ENCODE data around the gene GUK1.

GUK1 gene

DNA sequence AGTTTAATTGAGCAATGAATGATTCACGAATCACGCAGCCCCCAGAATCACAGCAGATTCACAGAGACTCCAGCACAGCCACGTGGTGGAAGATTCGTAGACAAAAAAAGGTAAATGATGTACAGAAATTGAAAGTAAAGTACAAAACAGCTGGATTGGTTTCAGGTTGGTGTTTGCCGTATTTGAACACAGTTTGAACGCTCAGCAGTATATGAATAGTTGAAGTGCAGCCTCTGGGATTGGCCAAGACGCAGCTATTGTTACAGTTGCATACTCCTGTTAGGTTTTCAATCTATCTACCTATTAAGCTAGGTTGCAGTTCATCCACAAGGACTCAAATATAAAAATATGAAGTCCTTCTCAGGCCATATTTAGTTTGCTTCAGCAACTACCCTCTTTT, 27.9 kb upstream of the GUK1 start:
- no peak overlapping the region for H3K4me3 ChIP-seq (ENCODE audit: low read depth, low read length)
- no peak for DNase-seq (ENCODE audit: low read depth)
- TF ChIP-seq MYC (IDR thresholded peaks at IDR 0.05; ENCODE audit: low read depth, low read length) = no peak

DNA sequence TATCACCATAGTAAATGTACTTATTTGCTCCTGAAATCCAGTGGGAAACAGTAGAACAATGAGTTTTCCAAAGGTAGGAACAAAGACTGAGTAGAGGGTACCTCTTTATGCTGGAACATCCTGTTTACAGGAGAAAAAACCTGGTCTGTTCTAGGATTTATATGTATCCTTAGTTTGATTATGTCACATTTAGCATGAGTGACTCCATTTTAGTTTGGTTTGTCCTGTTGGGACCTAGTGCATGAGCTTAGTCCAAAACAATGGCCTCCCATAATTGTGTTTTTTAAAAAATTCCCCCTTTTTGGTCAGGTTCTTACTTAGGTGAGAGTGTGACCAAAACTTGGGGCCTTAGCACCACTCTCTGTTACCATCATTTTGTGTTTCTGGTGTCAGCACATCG, 27.5 kb upstream of the GUK1 start:
- no peak for DNase-seq (ENCODE audit: low read depth)
- H3K4me3 ChIP-seq (ENCODE audit: low read depth, low read length) = no peak overlapping the region
- no peak for TF ChIP-seq POLR2A (IDR thresholded peaks at IDR 0.05; ENCODE audit: extremely low read depth, insufficient read length)
- TF ChIP-seq, protein P1, sequence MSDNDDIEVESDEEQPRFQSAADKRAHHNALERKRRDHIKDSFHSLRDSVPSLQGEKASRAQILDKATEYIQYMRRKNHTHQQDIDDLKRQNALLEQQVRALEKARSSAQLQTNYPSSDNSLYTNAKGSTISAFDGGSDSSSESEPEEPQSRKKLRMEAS (IDR thresholded peaks at IDR 0.05; ENCODE audit: low read depth, low read length) = no peak
- TF ChIP-seq, protein P2, sequence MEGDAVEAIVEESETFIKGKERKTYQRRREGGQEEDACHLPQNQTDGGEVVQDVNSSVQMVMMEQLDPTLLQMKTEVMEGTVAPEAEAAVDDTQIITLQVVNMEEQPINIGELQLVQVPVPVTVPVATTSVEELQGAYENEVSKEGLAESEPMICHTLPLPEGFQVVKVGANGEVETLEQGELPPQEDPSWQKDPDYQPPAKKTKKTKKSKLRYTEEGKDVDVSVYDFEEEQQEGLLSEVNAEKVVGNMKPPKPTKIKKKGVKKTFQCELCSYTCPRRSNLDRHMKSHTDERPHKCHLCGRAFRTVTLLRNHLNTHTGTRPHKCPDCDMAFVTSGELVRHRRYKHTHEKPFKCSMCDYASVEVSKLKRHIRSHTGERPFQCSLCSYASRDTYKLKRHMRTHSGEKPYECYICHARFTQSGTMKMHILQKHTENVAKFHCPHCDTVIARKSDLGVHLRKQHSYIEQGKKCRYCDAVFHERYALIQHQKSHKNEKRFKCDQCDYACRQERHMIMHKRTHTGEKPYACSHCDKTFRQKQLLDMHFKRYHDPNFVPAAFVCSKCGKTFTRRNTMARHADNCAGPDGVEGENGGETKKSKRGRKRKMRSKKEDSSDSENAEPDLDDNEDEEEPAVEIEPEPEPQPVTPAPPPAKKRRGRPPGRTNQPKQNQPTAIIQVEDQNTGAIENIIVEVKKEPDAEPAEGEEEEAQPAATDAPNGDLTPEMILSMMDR (IDR thresholded peaks at IDR 0.05; ENCODE audit: low read depth, low read length) = no peak
- TF ChIP-seq MYC (IDR thresholded peaks at IDR 0.05; ENCODE audit: low read depth, low read length) = no peak

DNA sequence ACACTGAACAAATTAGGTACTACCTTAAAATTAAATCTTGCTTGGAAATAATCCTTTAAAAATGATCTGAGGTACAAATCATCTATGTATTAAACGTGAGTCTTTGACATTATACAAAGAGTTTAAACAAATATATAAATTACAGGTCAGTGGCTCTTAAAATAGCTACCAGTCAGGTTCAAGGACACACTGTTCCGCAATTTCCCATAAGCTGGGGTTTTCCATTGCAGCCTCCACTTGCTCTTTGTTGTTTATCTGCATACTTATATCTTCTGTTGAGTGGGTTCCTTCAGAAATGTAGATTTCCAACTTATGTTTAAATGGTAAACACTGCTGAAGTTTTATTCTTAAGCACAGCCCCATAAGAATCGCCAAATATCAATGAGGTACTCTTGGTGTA, 25.3 kb upstream of the GUK1 start:
- TF ChIP-seq, protein P2 (IDR thresholded peaks at IDR 0.05; ENCODE audit: low read depth, low read length) = no peak
- no peak for TF ChIP-seq MYC (IDR thresholded peaks at IDR 0.05; ENCODE audit: low read depth, low read length)
- TF ChIP-seq, protein P1 (IDR thresholded peaks at IDR 0.05; ENCODE audit: low read depth, low read length) = no peak
- TF ChIP-seq POLR2A (IDR thresholded peaks at IDR 0.05; ENCODE audit: extremely low read depth, insufficient read length) = no peak
- H3K4me3 ChIP-seq (ENCODE audit: low read depth, low read length) = no peak overlapping the region
- no peak for DNase-seq (ENCODE audit: low read depth)

DNA sequence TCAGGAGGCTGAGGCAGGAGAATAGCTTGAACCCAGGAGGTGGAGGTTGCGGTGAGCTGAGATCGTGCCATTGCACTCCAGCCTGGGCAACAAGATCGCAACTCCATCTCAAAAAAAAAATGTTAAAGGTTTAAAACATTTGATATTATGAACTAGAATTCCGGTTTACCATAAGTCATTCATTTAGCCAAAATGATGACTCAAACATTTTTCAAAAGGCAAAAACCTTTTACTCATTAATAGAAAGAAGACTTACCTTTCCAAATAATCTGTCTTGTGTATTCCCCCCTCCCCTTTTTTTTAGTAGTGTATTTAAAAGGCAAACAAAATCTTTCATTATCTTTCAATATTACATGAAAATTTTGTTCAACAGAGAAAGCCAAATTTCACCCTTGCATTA, 22.7 kb upstream of the GUK1 start:
- no peak for TF ChIP-seq POLR2A (IDR thresholded peaks at IDR 0.05; ENCODE audit: extremely low read depth, insufficient read length)
- TF ChIP-seq, protein P1 (IDR thresholded peaks at IDR 0.05; ENCODE audit: low read depth, low read length) = no peak
- no peak for TF ChIP-seq MYC (IDR thresholded peaks at IDR 0.05; ENCODE audit: low read depth, low read length)
- TF ChIP-seq, protein P2 (IDR thresholded peaks at IDR 0.05; ENCODE audit: low read depth, low read length) = no peak
- no peak overlapping the region for H3K4me3 ChIP-seq (ENCODE audit: low read depth, low read length)
- DNase-seq (ENCODE audit: low read depth) = no peak

DNA sequence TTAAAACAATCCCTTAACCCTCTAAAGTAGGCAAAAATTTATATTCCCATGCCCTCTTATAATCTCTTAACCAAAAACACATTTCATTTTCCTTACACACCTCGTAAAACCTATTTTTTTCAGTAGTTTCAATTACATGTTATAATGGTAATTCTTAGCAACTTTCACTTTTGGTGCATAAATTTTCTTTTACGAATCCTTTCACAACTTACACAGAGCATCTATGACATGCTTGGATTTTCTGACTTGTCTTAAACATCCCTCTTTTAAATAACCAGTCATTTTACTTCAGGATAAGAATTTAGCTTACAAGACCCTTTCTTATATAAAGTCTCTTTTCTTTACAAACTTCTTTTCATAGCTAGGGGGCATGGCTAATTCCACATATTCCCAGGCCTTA, 22.0 kb upstream of the GUK1 start:
- H3K4me3 ChIP-seq (ENCODE audit: low read depth, low read length) = no peak overlapping the region
- no peak for DNase-seq (ENCODE audit: low read depth)
- no peak for TF ChIP-seq POLR2A (IDR thresholded peaks at IDR 0.05; ENCODE audit: extremely low read depth, insufficient read length)

DNA sequence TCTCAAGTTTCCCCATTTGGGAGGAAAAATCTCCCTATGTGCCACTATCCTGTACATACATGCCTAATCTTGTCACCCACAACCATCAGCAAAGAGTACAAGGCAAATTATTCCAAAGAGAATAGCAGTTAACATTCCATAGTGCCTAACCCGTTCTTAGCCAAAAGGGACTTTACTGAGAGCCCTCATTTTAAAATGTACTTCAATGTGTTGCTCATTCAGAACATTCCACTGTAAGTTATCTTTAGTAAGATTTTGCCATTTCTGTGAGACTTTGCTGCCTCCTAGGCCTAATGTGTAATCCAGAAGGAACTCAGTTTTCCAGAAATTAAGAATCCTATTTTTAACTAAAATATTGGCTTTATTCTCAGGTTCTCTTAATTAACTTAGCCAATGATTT, 19.7 kb upstream of the GUK1 start:
- TF ChIP-seq, protein P2 (IDR thresholded peaks at IDR 0.05; ENCODE audit: low read depth, low read length) = no peak
- TF ChIP-seq POLR2A (IDR thresholded peaks at IDR 0.05; ENCODE audit: extremely low read depth, insufficient read length) (no peak), MYC (IDR thresholded peaks at IDR 0.05; ENCODE audit: low read depth, low read length) (no peak)
- TF ChIP-seq, protein P1 (IDR thresholded peaks at IDR 0.05; ENCODE audit: low read depth, low read length) = no peak
- DNase-seq (ENCODE audit: low read depth) = no peak
- H3K4me3 ChIP-seq (ENCODE audit: low read depth, low read length) = no peak overlapping the region

DNA sequence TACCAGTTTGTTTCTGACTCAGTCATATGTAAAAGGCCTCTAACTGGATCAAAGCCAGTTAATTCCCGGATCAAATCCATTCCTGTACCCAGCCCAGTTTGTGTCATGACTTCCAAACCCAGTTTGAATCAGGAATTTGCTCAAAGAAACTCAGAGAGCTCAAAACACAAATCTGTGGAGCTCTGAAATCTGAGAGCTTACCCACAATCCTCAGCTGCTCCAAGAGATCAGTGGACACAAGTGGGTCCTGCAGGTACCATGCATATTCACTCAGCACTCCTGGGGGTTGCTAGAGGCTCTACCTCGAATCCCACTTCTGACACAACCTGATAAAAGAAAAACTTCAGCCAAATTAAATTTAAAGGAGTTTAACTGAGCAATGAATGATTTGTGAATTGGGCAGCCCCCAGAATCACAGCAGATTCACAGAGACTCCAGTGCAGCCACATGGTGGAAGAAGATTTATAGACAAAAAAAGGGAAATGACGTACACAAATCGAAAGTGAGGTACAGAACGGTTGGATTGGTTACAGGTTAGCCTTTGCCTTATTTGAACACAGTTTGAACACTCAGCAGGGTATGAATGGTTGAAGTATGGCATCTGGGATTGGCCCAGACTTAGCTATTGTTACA, 19.1 kb upstream of the GUK1 start:
- no peak for DNase-seq (ENCODE audit: low read depth)
- TF ChIP-seq, protein P1 (IDR thresholded peaks at IDR 0.05; ENCODE audit: low read depth, low read length) = no peak
- TF ChIP-seq, protein P2 (IDR thresholded peaks at IDR 0.05; ENCODE audit: low read depth, low read length) = no peak
- TF ChIP-seq MYC (IDR thresholded peaks at IDR 0.05; ENCODE audit: low read depth, low read length) (no peak), POLR2A (IDR thresholded peaks at IDR 0.05; ENCODE audit: extremely low read depth, insufficient read length) (no peak)
- H3K4me3 ChIP-seq (ENCODE audit: low read depth, low read length) = no peak overlapping the region
